K562 (cell line): ENCODE data around the gene PPP1R16B. TPM values are rescaled to one million over a fixed set of nuclear protein-coding genes. Genes with fewer than 3 reads are reported as not detected.

Experiments used
- ATAC-seq: fragments of 200-7000 bp; cut with Tn5 transposase; 3 replicates; pipeline ENCODE4 v1.9.1; 2020; ENCODE audit warnings: moderate library complexity
- BruUV-seq: library from RNA; stranded (reverse); fragments of 400-500 nt; replicated peaks from 2 replicates; lab custom pipeline; 2021; lab: Mats Ljungman, UMichigan
- CTCF ChIA-PET: fragments of 300-600 bp; formaldehyde crosslinking; extraction: SDS; loops from one replicate; lab custom pipeline; 2021; ENCODE audit warnings: low intra/inter-chr PET ratio; lab: Yijun Ruan, JAX
- POLR2A ChIA-PET: fragments of 300-600, 350-650 bp; sonication (Branson Sonifier 250); formaldehyde crosslinking; extraction: SDS; loops from one replicate; lab custom pipeline; 2021; ENCODE audit warnings: antibody characterized with exemption, inconsistent platforms; lab: Yijun Ruan, JAX
- DNase-seq, 4 experiments: peaks; one replicate each; pipeline versions ENCODE4 v3.0.0 to v3.0.0-alpha.2; 2011 to 2018; ENCODE audit warnings: low spot score in 3 of 4, mixed read lengths in 3 of 4; ENCODE audit errors: extremely low read depth in 1 of 4
- FAIRE-seq: peaks from 2 replicates; lab custom pipeline; 2011; peaks lifted over from hg19 to GRCh38; lab: Jason Lieb, UNC
- H2AFZ ChIP-seq: 2 replicates; pipeline ENCODE4 v1.6.0; 2011; ENCODE audit warnings: low read depth, low read length, control low read depth, inconsistent platforms
- H3K27ac ChIP-seq: fragments of 200-600 bp; 3 replicates; pipeline ENCODE4 v1.8.0; 2011; ENCODE audit warnings: low read depth, mild to moderate bottlenecking, control low read depth, inconsistent platforms, low read length, moderate library complexity, mixed read lengths; ENCODE audit errors: extremely low read depth
- H3K27me3 ChIP-seq, 2 experiments: fragments of 300-600 bp in 1 of 2; 2 replicates in 1 of 2; 3 replicates in 1 of 2; pipeline versions ENCODE4 v1.6.0 to v1.8.0; 2011; ENCODE audit warnings: inconsistent platforms in 2 of 2, low read length in 2 of 2, mild to moderate bottlenecking in 1 of 2, mixed read lengths in 1 of 2, moderate library complexity in 1 of 2; ENCODE audit not compliant: control insufficient read depth in 2 of 2, insufficient read depth in 2 of 2
- H3K36me3 ChIP-seq: fragments of 300-600 bp; 3 replicates; pipeline ENCODE4 v1.8.0; 2011; ENCODE audit warnings: mild to moderate bottlenecking, low read length, inconsistent platforms; ENCODE audit not compliant: control insufficient read depth, insufficient read depth
- H3K4me1 ChIP-seq, 2 experiments: fragments of 200-600 bp in 1 of 2; replicated peaks in 1 of 2; 2 replicates in 1 of 2; 3 replicates in 1 of 2; pipeline versions ENCODE4 v1.5.1 to v1.8.0; 2011; ENCODE audit warnings: inconsistent platforms in 2 of 2, low read length in 2 of 2, mild to moderate bottlenecking in 1 of 2, mixed read lengths in 1 of 2, moderate library complexity in 1 of 2; ENCODE audit not compliant: control insufficient read depth in 2 of 2, insufficient read depth in 2 of 2
- H3K4me2 ChIP-seq: 2 replicates; pipeline ENCODE4 v1.6.1; 2011; ENCODE audit warnings: low read length, control low read depth, inconsistent platforms, mixed read lengths; ENCODE audit not compliant: insufficient read depth
- H3K4me3 ChIP-seq: fragments of 200-600 bp; sonication (generic), shearing (Covaris generic); 2 replicates; pipeline ENCODE4 v1.5.1; 2016; ENCODE audit warnings: control low read depth, inconsistent platforms
- H3K79me2 ChIP-seq: fragments of 200-600 bp; 3 replicates; pipeline ENCODE4 v1.8.0; 2011; ENCODE audit warnings: low read length, inconsistent platforms; ENCODE audit not compliant: control insufficient read depth, insufficient read depth
- H3K9ac ChIP-seq, 2 experiments: 2 replicates each; pipeline versions ENCODE4 v1.6.0 to v1.6.1; 2011; ENCODE audit warnings: low read depth in 2 of 2, low read length in 2 of 2, control low read depth in 1 of 2, inconsistent platforms in 1 of 2, mild to moderate bottlenecking in 1 of 2, mixed read lengths in 1 of 2; ENCODE audit not compliant: insufficient read depth in 1 of 2
- H3K9me1 ChIP-seq: one replicate; pipeline ENCODE4 v1.6.0; 2011; ENCODE audit warnings: inconsistent platforms, mild to moderate bottlenecking, low read length, moderate library complexity; ENCODE audit not compliant: control insufficient read depth, insufficient read depth
- H3K9me3 ChIP-seq: replicated peaks from 2 replicates; pipeline ENCODE4 v1.5.1; 2011; ENCODE audit warnings: low read depth, low read length, inconsistent platforms; ENCODE audit not compliant: control insufficient read depth, insufficient read depth
- H4K20me1 ChIP-seq: replicated peaks from 2 replicates; pipeline ENCODE4 v1.6.1; 2011; ENCODE audit warnings: low read length, inconsistent platforms, mixed read lengths; ENCODE audit not compliant: control insufficient read depth, insufficient read depth
- ATF4 ChIP-seq: fragments of 450-650 bp; formaldehyde crosslinking; IDR thresholded peaks from 2 replicates; pipeline ENCODE4 v1.4.0; 2022; ENCODE audit warnings: mild to moderate bottlenecking, moderate library complexity
- CREB1 ChIP-seq, 2 experiments: sonication (generic) in 1 of 2; formaldehyde crosslinking in 1 of 2; IDR thresholded peaks; 2 replicates each; pipeline versions ENCODE4 v1.6.1 to v1.8.0; 2012 to 2022; ENCODE audit warnings: inconsistent platforms in 1 of 2, mild to moderate bottlenecking in 1 of 2, missing genetic modification reagents in 1 of 2, moderate library complexity in 1 of 2
- CREB3 ChIP-seq: fragments of 450-650 bp; conservative IDR thresholded peaks from 2 replicates; pipeline ENCODE4 v1.6.1; 2016; ENCODE audit warnings: missing genetic modification characterization, low read depth, mild to moderate bottlenecking, missing compliant biosample characterization, moderate library complexity
- DDX20 ChIP-seq: fragments of 450-650 bp; IDR thresholded peaks from 2 replicates; pipeline ENCODE4 v1.6.1; 2016; ENCODE audit warnings: missing genetic modification characterization, low read depth, mild to moderate bottlenecking, missing compliant biosample characterization, moderate library complexity
- FOSL1 ChIP-seq: fragments of 200-800 bp; sonication (Bioruptor generic); conservative IDR thresholded peaks from 2 replicates; pipeline ENCODE4 v1.6.1; 2016; ENCODE audit warnings: missing genetic modification characterization, missing compliant biosample characterization
- PHF8 ChIP-seq: fragments of 200-600 bp; sonication (generic); IDR thresholded peaks from 2 replicates; pipeline ENCODE4 v1.6.1; 2012; ENCODE audit warnings: mixed run types, mild to moderate bottlenecking, inconsistent platforms, low read length, moderate library complexity, borderline replicate concordance
- POLR2A ChIP-seq: fragments of 450-650 bp; conservative IDR thresholded peaks from 2 replicates; pipeline ENCODE4 v1.6.1; 2016
- PURB ChIP-seq: sonication (generic); formaldehyde crosslinking; IDR thresholded peaks from 2 replicates; pipeline ENCODE4 v1.9.0; 2021; ENCODE audit warnings: low read depth, mild to moderate bottlenecking, missing genetic modification reagents
- SREBF1 ChIP-seq: fragments of 150-350 bp; IDR thresholded peaks from 2 replicates; pipeline ENCODE4 v1.6.1; 2014; ENCODE audit warnings: antibody characterized with exemption, low read depth, low read length, borderline replicate concordance
- THAP7 ChIP-seq: fragments of 250-450 bp; sonication (Bioruptor Pico); IDR thresholded peaks from 2 replicates; pipeline ENCODE4 v1.5.0; 2021
- ZNF584 ChIP-seq: fragments of 200-800 bp; sonication (Bioruptor generic); IDR thresholded peaks from 2 replicates; pipeline ENCODE4 v1.6.1; 2016; ENCODE audit warnings: low read depth, mild to moderate bottlenecking, missing genetic modification characterization, missing compliant biosample characterization
- ZNF766 ChIP-seq: fragments of 200-800 bp; sonication (Bioruptor generic); conservative IDR thresholded peaks from 2 replicates; pipeline ENCODE4 v1.6.1; 2016; ENCODE audit warnings: missing genetic modification characterization, missing compliant biosample characterization
- WGBS: fragments of 100-300 bp; shearing (Covaris generic); methylation state at CpG from one replicate; pipeline ENCODE4 v1.1.6; 2016; ENCODE audit warnings: low coverage, mixed read lengths; ENCODE audit not compliant: insufficient coverage; ENCODE audit errors: missing lambda C conversion rate; 5-methylcytosine and 5-hydroxymethylcytosine counted together
- in situ Hi-C: fragments of 300-500 bp; cut with MboI; formaldehyde crosslinking; loops from 4 replicates; pipeline ENCODE4 v1.15.0; 2018; ENCODE audit warnings: inconsistent platforms, mixed read lengths
- intact Hi-C: fragments of 100-400 bp; cut with micrococcal nuclease; formaldehyde crosslinking; loops from 2 replicates; pipeline ENCODE4 v1.14.2; 2022
- polyA plus RNA-seq, 8 experiments: library from polyadenylated mRNA; depleted of rRNA in 4 of 8; stranded (reverse) in 5 of 8; unstranded in 3 of 8; fragments of >200 nt; fragmentation: Nextera tagmentation in 2 of 8; fragmentation: Illumina TruSeq in 1 of 8; extraction: Ambion mirVana in 2 of 8; extraction: Trizol in 1 of 8; gene quantifications; 2 replicates each; pipeline versions ENCODE4 v1.2.1 to v1.2.3, GENCODE V29; 2011 to 2014; ENCODE audit warnings: inconsistent platforms in 1 of 8, missing spikeins in 1 of 8
- total RNA-seq, 7 experiments: library from RNA; depleted of rRNA in 6 of 7; stranded (reverse); fragments of >200 nt in 6 of 7; fragmentation: Illumina TruSeq in 2 of 7; extraction: Trizol in 2 of 7; gene quantifications; 2 replicates each; pipeline versions ENCODE4 v1.2.1 to v1.2.3, GENCODE V29; 2011 to 2021; ENCODE audit warnings: low replicate concordance in 1 of 7

The PPP1R16B gene
- total and polyA plus RNA-seq, 9 of the 15 experiments (the other 6 are each of a cell fraction or from before 2014, with no cell fraction given), result 1.5 to 11.5 (median 6.8) TPM

GRCh38 chr20:38764567-38765318 lies 40.8 kb upstream of the PPP1R16B start:
- H3K27ac ChIP-seq, result no peak overlapping the region
- TF ChIP-seq CREB1 (IDR thresholded peaks at IDR 0.05) (no peak), CREB1 (CRISPR knock-in tag; IDR thresholded peaks at IDR 0.05) (no peak), ZNF766 (CRISPR knock-in tag) (no peak), FOSL1 (tag) (peak; percentile 77)
- TF ChIP-seq, all 486 proteins: peak for 1
- Histone ChIP-seq H3K9me1 (peaks cover 4% of the 10 kb centered on the region), H3K4me1 (no peaks in the 10 kb centered on the region), H3K79me2 (no peaks in the 10 kb centered on the region), H2AFZ (no peak overlapping the region), H3K9me3 (no peaks in the 10 kb centered on the region), H4K20me1 (0 out of 2 replicates have a peak, but pooled peaks cover 2% of the 10 kb centered on the region), H3K4me2 (no peak overlapping the region), H3K27me3 (no peaks in the 10 kb centered on the region), H3K4me3 (no peak overlapping the region), H3K36me3 (peaks cover 83% of the 10 kb centered on the region), H3K9ac (no peak overlapping the region)
- DNase-seq (peak in 1 of 4 experiments; percentile 16), ATAC-seq (no peak), FAIRE-seq (no peak)
- intact Hi-C loops, result no loop called here
- 66% methylated on average over 10 of the region's 11 CpGs for WGBS
- POLR2A ChIA-PET, result interaction anchor here (0.6 to 1.1 kb wide), 3 partner anchors 13 to 136 kb away, joined by 3 to 4 read pairs (median 3); no protein-coding TSS in a partner anchor
- no TSS peak for BruUV-seq
- in situ Hi-C loops, result no loop called here
- CTCF ChIA-PET, result no interaction called here

GRCh38 chr20:38766071-38766470 lies 39.4 kb upstream of the PPP1R16B start:
- DNase-seq, result no peak
- no peaks in the 10 kb centered on the region for H3K27me3 ChIP-seq
- in situ Hi-C loops (no loop called here), intact Hi-C loops (no loop called here)
- no peak overlapping the region for H2AFZ ChIP-seq
- no TSS peak for BruUV-seq
- POLR2A ChIA-PET, result interaction anchor here (1.2 kb wide), 1 partner anchor 13 kb away, joined by 3 read pairs; no protein-coding TSS in a partner anchor
- no peaks in the 10 kb centered on the region for H3K79me2 ChIP-seq
- no peak for ATAC-seq
- 0 out of 2 replicates have a peak, but pooled peaks cover 2% of the 10 kb centered on the region for H4K20me1 ChIP-seq
- no peak overlapping the region for H3K4me3 ChIP-seq
- H3K4me1 ChIP-seq, result no peaks in the 10 kb centered on the region
- FAIRE-seq, result peak; percentile 11
- no peaks in the 10 kb centered on the region for H3K9me3 ChIP-seq
- no peak overlapping the region for H3K9ac ChIP-seq
- H3K27ac ChIP-seq, result no peak overlapping the region
- no peak overlapping the region for H3K4me2 ChIP-seq
- CTCF ChIA-PET, result no interaction called here
- 64% methylated on average over 4 of the region's 4 CpGs for WGBS
- peaks cover 75% of the 10 kb centered on the region for H3K36me3 ChIP-seq
- H3K9me1 ChIP-seq, result peaks cover 4% of the 10 kb centered on the region
- TF ChIP-seq SREBF1 (no peak), ZNF584 (CRISPR knock-in tag) (no peak), DDX20 (tag) (no peak), THAP7 (CRISPR knock-in tag) (no peak), PURB (CRISPR knock-in tag) (no peak), PHF8 (no peak), ATF4 (CRISPR knock-in tag) (no peak), CREB3 (no peak), POLR2A (no peak)
